ENCODE data around the gene SHH. TPM values are rescaled to one million over a fixed set of nuclear protein-coding genes. Genes with fewer than 3 reads are reported as not detected.

Gene SHH
- total and polyA plus RNA-seq, 2 experiments from 2014 or later = not detected

- Histone ChIP-seq H3K9me2 (ENCODE audit: insufficient read depth) (no peaks in the 10 kb centered on the region), H3K79me2 (replicated peaks; ENCODE audit: insufficient read depth) (no peaks in the 10 kb centered on the region), H3K36me3 (ENCODE audit: insufficient read depth) (no peaks in the 10 kb centered on the region), H3K27ac (ENCODE audit: low read depth) (no peak overlapping the region), H3K27me3 (ENCODE audit: insufficient read depth) (peaks cover 97% of the 10 kb centered on the region), H3K4me1 (ENCODE audit: insufficient read depth) (peaks cover 47% of the 10 kb centered on the region), H3K4me2 (peak overlapping the region; percentile 80), H4K20me1 (replicated peaks; ENCODE audit: insufficient read depth) (peaks cover 10% of the 10 kb centered on the region; the same call in 1 of the 2 replicates), H3K4me3 (peak overlapping the region; percentile 55), H3F3A (replicated peaks; ENCODE audit: low read depth) (no peaks in the 10 kb centered on the region), H2AFZ (0 out of 2 replicates have a peak overlapping the region, but pooled peaks have one; percentile 10)
- peaks cover 93% of the 10 kb centered on the region for H3K27me3 Mint-ChIP-seq (ENCODE audit: insufficient read depth, low read depth, poor library complexity)
- TF ChIP-seq ZNF114 (CRISPR knock-in tag; IDR thresholded peaks at IDR 0.05) (no peak), EZH2phosphoT487 (IDR thresholded peaks at IDR 0.05; ENCODE audit: unreplicated experiment) (peak; percentile 54), CTCF (conservative IDR thresholded peaks at IDR 0.05; ENCODE audit: low read depth in 2 of 2) (no peak), EZH2 (IDR thresholded peaks at IDR 0.05; ENCODE audit: low read depth, unreplicated experiment) (peak; percentile 77)
- peak overlapping the region; percentile 56 for H3K4me3 Mint-ChIP-seq
- H3K4me1 Mint-ChIP-seq = peaks cover 60% of the 10 kb centered on the region
- no peaks in the 10 kb centered on the region for H3K36me3 Mint-ChIP-seq (ENCODE audit: low read depth)
- DNase-seq (ENCODE audit: low spot score) = peak; percentile 53
- no peak for ATAC-seq
- H3K9me3 Mint-ChIP-seq = peaks cover 3% of the 10 kb centered on the region
- no peak overlapping the region for H3K27ac Mint-ChIP-seq
These were observed 2.1 kb downstream of the SHH start for GRCh38 chr7:155809947-155810769.

GRCh38 chr7:155809332-155809946 lies 2.8 kb downstream of the SHH start:
- Mint-ChIP-seq H3K27ac (no peak overlapping the region), H3K4me3 (peak overlapping the region; percentile 69), H3K9me3 (peaks cover 3% of the 10 kb centered on the region), H3K36me3 (ENCODE audit: low read depth) (no peaks in the 10 kb centered on the region), H3K27me3 (ENCODE audit: insufficient read depth, low read depth, poor library complexity) (peaks cover 89% of the 10 kb centered on the region), H3K4me1 (peaks cover 60% of the 10 kb centered on the region)
- Histone ChIP-seq H2AFZ (no peak overlapping the region), H3K4me1 (ENCODE audit: insufficient read depth) (peaks cover 47% of the 10 kb centered on the region), H3K27me3 (ENCODE audit: insufficient read depth) (peaks cover 100% of the 10 kb centered on the region), H3K4me3 (peak overlapping the region; percentile 55), H3K27ac (ENCODE audit: low read depth) (no peak overlapping the region), H4K20me1 (replicated peaks; ENCODE audit: insufficient read depth) (peaks cover 10% of the 10 kb centered on the region; the same call in 1 of the 2 replicates), H3K79me2 (replicated peaks; ENCODE audit: insufficient read depth) (no peaks in the 10 kb centered on the region), H3K4me2 (peak overlapping the region; percentile 80), H3K9me2 (ENCODE audit: insufficient read depth) (no peaks in the 10 kb centered on the region), H3F3A (replicated peaks; ENCODE audit: low read depth) (no peaks in the 10 kb centered on the region), H3K36me3 (ENCODE audit: insufficient read depth) (no peaks in the 10 kb centered on the region)
- peak; percentile 49 for DNase-seq (ENCODE audit: low spot score)
- peak; percentile 58 for TF ChIP-seq EZH2 (IDR thresholded peaks at IDR 0.05; ENCODE audit: low read depth, unreplicated experiment)
- no peak for TF ChIP-seq NANOG (IDR thresholded peaks at IDR 0.05; ENCODE audit: borderline replicate concordance)
- ATAC-seq = no peak; the same call in 2 of the 3 replicates

Measured in GM23338 (cell line).